Cerebellar cortex (tissue), 1 donor: ENCODE data around the gene MLX.
"Not testable (repeated sequence)": the region's sequence is repeated elsewhere in the genome, so short reads cannot be mapped to it uniquely, and the experiment has no call there.

Experiments used
- DNase-seq: peaks from one replicate; pipeline ENCODE4 v3.0.0-alpha.2; 2015; ENCODE audit warnings: low spot score

The MLX gene

DNA sequence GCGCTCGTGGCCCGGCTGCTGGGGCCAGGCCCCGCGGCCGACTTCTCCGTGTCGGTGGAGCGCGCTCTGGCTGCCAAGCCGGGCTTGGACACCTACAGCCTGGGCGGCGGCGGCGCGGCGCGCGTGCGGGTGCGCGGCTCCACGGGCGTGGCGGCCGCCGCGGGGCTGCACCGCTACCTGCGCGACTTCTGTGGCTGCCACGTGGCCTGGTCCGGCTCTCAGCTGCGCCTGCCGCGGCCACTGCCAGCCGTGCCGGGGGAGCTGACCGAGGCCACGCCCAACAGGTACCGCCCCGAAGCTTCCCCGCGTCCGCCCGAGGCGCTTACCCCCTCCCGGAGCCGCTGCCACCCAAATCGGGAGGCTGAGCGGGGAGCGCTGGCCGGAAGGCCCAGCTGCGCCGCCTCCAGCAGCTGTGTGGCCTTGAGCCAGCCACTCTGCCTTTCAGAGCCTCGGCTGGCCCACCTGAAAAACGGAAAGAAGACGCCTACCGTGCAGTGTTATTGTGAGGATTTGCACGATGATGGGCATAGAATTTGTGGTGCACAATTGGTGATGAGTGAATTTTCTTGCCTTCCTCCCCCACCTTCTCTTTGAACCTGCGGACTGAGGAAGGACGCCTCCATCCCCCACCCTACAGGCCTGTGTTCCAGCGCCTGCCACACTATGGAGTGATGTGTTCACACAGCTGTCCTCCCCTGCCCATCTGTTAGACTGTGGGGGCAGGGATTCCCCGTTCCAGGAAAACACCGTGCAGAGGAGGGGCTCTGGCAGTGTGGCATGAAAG, 30.3 kb upstream of the MLX start:
- peak; percentile 71 for DNase-seq

DNA sequence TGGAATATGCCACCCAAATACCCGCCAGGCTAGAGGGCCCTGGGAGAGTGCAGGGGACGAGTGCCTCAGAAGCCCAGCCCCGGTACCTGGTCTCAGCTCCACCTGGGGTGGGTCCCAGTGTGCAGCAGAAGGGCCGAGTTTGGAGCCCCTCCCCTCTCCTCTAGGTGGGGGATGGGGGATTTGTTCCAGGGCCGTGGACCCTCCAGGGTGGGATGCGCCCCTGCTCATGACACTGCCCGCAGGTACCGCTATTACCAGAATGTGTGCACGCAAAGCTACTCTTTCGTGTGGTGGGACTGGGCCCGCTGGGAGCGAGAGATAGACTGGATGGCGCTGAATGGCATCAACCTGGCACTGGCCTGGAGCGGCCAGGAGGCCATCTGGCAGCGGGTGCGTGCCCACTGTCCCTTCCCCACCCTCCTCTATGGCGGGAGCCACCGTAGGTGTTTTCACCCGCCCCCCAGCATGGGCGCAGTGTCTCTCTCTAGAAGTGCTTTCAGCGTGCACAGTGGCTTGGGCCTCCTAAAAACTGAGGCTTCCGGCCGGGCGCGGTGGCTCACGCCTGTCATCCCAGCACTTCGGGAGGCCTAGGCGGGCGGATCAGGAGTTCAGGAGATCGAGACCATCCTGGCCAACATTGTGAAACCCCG, 29.6 kb upstream of the MLX start:
- DNase-seq: no peak

DNA sequence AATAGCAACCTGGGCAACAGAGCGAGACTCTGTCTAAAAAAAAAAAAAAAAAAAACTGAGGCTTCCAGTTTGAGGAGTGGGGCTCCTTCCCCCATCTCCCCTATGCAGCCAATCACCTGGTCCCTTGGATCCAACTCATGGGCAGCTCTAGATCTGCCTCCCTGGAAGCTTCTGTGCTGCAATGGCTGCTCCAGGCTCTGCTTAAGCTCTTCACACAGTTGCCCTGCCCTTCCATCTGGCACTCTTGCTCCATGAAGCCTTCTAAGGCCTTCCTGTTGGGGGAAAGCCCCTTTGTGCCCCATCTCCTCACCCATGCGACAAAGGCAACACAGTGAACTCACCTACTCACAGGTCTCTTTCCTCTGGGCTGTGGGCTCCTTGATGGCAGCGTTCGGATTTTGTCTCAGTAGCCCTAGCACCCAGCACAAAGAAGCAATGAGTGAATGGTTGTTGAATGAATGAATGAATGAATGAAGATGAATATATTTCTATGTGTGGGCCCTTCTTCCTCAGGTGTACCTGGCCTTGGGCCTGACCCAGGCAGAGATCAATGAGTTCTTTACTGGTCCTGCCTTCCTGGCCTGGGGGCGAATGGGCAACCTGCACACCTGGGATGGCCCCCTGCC, 29.0 kb upstream of the MLX start:
- no peak for DNase-seq

DNA sequence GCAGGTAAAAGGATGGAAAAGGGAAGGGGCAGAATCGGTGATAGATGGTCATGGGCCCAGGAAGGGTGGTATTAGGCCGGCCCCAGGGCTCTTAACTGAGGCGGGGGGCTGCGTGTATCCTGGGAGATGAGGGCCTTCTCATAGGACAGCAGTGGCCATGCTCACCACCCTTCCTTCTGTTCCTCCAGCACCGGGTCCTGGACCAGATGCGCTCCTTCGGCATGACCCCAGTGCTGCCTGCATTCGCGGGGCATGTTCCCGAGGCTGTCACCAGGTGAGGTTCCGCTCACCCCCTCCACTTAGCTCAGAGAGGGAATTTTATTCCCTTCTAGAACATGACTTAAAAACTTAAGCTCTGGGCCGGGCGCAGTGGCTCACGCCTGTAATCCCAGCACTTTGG, 28.4 kb upstream of the MLX start:
- DNase-seq: no peak

DNA sequence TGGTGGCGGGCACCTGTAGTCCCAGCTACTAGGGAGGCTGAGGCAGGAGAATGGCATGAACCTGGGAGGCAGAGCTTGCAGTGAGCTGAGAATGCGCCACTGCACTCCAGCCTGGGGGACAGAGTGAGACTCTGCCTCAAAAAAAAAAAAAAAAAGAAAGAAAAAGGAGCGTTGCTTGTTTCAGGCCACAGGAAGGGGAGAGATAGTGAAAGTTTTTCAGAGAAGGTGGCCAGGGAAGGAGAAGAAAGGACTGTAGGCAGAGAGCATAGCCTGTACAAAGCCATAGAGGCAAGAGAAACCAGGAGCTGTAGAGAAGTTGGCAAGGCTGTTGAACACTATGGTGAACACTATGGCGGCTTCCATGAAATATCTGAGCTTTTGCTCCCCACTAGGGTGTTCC, 26.3 kb upstream of the MLX start:
- not testable (repeated sequence) for DNase-seq

DNA sequence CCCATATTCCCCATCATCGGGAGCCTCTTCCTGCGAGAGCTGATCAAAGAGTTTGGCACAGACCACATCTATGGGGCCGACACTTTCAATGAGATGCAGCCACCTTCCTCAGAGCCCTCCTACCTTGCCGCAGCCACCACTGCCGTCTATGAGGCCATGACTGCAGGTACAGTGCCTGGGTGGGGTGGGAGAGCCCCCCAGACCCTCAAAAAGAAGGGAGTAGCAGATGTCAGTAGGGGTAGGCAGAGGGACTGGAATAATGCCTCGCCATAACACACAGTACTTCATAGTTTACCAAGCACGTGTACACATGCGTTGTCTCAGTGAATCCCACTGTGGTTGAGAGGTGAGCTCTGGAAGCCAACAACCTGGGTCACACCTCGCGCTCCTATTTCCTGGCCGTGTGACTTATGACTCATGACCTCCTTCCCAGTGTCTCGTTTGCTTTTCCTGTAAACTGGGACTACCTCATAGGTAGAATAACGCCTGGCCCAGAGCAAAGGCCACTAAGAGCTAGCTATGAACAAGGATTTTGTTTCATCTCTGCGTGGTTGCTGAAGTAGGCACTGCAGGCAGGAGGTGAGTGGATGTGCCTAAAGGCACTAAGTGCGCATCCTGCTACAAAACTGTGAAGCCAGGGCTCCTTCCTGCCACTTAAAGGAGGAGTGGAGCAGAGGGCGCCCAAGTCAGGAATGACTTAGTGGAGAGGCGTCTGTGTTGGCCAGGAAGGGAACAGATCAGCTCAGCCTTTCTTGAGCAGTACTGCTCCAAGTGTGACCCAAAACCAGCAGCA, 25.7 kb upstream of the MLX start:
- no peak for DNase-seq

DNA sequence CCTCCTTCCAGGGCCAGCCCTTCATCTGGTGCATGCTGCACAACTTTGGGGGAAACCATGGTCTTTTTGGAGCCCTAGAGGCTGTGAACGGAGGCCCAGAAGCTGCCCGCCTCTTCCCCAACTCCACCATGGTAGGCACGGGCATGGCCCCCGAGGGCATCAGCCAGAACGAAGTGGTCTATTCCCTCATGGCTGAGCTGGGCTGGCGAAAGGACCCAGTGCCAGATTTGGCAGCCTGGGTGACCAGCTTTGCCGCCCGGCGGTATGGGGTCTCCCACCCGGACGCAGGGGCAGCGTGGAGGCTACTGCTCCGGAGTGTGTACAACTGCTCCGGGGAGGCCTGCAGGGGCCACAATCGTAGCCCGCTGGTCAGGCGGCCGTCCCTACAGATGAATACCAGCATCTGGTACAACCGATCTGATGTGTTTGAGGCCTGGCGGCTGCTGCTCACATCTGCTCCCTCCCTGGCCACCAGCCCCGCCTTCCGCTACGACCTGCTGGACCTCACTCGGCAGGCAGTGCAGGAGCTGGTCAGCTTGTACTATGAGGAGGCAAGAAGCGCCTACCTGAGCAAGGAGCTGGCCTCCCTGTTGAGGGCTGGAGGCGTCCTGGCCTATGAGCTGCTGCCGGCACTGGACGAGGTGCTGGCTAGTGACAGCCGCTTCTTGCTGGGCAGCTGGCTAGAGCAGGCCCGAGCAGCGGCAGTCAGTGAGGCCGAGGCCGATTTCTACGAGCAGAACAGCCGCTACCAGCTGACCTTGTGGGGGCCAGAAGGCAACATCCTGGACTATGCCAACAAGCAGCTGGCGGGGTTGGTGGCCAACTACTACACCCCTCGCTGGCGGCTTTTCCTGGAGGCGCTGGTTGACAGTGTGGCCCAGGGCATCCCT, 23.5 kb upstream of the MLX start:
- no peak for DNase-seq

DNA sequence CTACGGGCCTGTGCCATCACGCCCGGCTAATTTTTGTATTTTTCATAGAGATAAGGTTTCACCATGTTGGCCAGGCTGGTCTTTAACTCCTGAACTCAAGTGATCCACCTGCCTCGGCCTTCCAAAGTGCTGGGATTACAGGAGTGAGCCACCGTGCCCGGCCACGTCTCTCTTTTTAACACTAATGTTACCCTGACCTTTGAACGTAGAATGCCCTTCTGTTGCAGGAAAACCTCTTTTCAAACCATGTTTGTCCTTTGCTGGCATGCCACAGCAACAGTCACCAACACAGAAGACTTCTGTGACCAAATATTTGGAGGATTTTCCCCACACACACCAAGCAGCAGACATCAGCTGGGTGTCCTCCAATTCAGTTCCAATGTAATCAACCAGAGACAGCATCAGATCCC, 22.0 kb upstream of the MLX start:
- no peak for DNase-seq

DNA sequence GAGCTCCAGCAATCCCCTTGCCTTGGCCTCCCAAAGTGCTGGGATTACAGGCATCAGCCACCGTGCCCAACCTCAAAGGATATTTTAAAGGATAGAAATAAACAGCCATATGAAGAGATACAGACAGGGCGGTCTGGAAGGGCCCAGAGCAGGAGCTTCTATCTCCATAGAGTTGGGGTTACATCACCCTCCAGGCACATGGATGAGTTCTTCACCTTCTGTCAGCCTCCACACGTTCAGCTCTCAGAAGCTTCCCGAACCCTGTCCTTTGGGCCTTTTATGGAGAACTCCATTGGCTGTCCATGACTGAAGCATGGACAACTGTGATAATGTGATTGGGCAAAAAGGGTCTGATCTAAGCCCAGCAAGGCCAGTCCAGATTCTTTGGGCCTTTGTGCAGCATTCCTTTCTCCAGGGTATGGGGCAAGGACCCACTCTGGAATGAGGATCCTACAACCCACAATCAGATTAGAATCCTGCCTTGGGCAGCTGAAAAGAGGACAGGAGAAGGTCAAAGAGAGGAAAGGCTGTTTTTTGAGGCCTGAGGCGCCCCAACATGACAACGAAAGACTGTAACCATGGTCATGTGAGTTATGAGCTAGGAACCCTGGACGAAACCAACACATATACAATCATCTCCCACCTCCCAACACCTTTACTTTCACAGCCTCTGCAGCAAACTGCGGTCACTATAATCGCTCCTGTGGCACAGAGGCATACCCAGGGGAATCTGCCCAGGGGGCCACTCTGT, 21.0 kb upstream of the MLX start:
- not testable (repeated sequence) for DNase-seq

DNA sequence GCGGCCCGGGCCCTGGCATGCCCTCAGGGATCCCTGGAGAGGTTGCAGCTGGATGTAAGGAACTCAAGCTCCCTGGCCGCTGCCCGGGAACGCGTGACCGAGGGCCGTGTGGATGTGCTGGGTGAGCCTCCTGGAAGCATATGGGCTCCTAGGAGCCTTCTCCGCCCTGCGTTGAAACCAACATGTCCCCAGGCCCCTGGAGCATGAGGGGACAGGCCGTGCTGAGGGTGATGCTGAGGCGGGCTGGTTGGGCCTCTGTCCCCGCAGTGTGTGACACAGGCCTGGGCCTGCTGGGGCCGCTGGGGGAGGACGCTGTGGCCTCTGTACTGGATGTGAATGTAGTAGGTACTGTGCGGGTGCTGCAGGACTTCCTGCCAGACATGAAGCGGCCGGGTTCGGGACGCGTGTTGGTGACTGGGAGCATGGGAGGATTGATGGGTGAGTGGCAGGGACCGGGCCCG, 19.9 kb upstream of the MLX start:
- DNase-seq: no peak

DNA sequence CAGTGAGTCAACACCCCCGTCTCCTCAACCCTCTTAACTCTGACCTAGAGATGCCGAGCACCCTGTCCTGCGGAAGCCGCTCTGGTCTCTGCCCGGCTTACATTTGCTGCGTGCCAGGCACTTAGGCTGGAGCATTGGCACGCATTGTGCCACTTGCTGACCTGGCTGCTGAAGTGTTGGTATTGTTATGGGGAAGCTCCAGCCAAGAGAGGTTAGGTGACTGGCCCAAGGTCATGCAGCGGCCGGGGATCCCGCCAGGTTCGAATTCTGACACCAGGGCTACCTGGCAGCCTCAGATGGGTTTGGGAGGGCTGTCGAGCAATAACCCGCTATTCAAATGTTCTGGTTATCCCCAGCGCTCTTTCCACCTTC, 19.2 kb upstream of the MLX start:
- DNase-seq: no peak

DNA sequence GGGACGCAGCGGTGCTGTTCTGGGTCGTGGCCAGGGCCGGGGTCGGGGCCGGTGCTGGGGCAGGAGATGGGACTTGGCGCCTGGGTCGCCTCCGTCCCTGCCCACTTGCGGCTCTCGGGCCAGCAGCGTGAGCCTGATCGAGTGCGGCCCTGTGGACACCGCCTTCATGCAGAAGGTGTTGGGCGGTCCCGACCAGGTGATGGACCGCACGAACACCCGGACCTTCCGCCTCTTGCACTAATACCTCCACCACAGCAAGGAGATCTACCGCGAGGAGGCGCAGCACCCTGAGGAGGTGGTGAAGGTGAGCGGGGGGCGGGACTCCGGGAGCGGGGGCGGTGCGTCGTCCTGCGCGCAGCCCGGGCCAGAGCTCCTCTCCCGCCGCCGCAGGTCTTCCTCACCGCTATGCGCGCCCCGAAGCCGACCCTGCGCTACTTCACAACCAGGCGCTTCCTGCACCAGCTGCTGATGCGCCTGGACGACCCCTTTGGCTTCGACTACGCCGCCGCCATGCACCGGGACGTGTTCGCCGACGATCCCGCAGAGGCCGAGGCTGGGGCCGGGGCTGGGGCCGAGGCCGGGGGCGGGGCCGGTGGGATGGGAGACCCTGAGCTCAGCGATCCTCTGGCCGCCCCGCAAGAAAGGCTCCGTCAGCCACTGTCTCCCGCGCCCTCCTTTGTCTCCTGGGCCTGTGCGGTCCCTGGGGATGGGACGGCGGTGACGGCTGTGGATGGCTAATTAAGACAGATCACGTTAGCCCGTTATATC, 18.6 kb upstream of the MLX start:
- peak; percentile 54 for DNase-seq

DNA sequence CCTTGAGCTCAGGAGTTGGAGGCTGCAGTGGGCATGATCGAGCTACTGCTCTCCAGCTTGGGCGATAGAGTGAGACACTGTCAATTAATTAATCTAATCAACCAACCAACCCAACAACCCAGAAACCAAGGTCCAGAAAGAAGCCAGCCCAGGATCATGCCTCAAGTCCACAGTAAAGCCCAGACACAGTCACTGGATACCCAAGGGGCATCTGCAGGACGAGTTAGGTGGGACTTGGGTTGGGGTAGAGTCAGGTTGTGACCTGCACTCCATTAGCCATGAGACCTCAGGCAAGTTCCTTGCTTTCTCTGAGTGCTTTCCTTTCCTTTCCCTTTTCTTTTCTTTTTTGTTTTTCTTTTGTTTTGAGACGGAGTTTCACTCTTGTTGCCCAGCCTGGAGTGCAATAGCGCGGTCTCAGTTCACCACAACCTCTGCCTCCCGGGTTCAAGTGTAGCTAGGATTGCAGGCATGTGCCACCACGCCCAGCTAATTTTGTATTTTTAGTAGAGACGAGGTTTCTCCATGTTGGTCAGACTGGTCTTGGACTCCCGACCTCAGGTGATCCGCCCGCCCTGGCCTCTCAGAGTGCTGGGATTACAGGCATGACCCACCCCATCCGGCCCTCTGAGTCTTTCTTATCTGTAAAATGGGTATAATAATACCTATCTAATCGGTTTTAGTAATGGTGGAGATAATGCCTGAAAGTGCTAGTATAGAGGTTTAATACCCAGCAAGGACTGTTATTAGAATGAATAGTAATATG, 17.7 kb upstream of the MLX start:
- DNase-seq: no peak

DNA sequence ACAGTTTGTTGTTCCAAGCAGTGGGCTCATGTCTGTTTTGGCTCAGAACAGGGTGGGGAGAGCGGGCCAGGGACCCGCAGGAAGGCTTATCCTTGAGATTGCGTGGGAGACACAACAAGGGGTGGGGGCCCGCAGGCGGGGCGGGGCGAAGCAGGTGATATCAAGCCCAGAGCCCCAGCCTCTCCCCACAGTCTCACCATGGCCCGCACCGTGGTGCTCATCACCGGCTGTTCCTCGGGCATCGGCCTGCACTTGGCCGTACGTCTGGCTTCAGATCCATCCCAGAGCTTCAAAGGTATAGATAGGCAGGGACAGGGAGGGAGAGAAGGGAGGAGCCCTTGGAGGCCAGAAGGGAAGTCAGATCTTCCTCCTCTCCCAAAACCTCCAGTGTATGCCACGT, 14.2 kb upstream of the MLX start, which contains the start of gene HSD17B1:
Gene HSD17B1 (plus strand): TSS at position 188 of the 400 bp plus-strand sequence. CDS start 11 bp downstream, at position 199.
- DNase-seq: not testable (repeated sequence)

DNA sequence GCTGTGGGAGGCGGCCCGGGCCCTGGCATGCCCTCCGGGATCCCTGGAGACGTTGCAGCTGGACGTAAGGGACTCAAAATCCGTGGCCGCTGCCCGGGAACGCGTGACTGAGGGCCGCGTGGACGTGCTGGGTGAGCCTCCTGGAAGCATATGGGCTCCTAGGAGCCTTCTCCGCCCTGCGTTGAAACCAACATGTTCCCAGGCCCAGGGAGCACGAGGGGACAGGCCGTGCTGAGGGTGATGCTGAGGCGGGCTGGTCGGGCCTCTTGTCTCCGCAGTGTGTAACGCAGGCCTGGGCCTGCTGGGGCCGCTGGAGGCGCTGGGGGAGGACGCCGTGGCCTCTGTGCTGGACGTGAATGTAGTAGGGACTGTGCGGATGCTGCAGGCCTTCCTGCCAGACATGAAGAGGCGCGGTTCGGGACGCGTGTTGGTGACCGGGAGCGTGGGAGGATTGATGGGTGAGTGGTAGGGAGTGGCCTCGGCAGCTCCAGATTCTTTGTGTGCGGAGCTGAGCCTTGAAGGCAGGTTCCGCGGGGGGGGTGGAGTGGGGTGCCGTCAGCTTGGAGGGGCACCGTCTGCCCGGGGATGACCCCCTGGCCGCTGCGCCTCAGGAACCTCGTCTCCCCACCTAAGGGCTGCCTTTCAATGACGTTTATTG, 13.6 kb upstream of the MLX start:
- DNase-seq: no peak

DNA sequence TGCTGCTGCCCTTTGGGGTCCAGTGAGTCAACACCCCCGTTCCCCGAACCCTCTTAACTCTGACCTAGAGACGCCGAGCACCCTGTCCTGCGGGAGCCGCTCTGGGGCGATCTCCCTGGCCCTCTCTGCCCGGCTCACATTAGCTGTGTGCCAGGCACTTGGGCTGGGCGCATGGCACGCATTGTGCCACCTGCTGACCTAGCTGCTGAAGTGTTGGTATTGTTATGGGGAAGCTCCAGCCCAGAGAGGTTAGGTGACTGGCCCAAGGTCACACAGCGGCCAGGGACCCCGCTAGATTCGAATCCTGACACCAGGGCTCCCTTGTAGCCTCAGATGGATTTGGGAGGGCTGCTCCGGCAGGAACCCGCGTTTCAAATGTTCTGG, 13.0 kb upstream of the MLX start:
- DNase-seq: no peak

DNA sequence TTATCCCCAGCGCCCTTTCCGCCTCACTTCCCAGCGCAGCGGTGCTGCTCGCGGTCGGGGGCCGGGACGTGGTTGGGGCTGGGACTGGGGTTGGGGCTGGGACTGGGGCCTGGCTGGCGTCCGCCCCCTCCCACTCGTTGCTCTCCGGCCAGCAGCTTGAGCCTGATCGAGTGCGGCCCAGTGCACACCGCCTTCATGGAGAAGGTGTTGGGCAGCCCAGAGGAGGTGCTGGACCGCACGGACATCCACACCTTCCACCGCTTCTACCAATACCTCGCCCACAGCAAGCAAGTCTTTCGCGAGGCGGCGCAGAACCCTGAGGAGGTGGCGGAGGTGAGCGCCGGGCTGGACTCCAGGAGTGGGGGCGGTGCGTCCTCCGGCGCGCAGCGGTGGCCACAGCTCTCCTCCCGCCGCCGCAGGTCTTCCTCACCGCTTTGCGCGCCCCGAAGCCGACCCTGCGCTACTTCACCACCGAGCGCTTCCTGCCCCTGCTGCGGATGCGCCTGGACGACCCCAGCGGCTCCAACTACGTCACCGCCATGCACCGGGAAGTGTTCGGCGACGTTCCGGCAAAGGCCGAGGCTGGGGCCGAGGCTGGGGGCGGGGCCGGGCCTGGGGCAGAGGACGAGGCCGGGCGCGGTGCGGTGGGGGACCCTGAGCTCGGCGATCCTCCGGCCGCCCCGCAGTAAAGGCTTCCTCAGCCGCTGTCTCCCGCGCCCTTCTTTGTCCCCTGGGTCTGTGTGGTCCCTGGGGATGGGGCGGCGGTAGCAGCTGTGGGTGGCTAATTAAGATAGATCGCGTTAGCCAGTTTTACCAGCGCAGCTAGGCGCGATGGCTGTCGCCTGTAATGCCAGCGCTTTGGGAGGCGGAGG, 12.4 kb upstream of the MLX start:
- peak; percentile 84 for DNase-seq
